HCT116 (cell line): ENCODE measurements around the gene NCKAP5L.

Experiments used
- ATF3 ChIP-seq: IDR thresholded peaks from 2 replicates; pipeline ENCODE4 v1.6.1; 2012
- EGR1 ChIP-seq: IDR thresholded peaks from 2 replicates; pipeline ENCODE4 v1.6.1; 2012; ENCODE audit warnings: low read depth
- EZH2 ChIP-seq: fragments of 200-600 bp; sonication (generic); IDR thresholded peaks from 2 replicates; pipeline ENCODE4 v1.6.1; 2017; ENCODE audit warnings: antibody characterized with exemption, mixed run types
- EZH2phosphoT487 ChIP-seq: fragments of 200-600 bp; IDR thresholded peaks from 2 replicates; pipeline ENCODE4 v1.6.1; 2018; ENCODE audit warnings: antibody characterized with exemption, borderline replicate concordance
- JUND ChIP-seq: IDR thresholded peaks from 2 replicates; pipeline ENCODE4 v1.6.1; 2012
- MAX ChIP-seq: IDR thresholded peaks from 2 replicates; pipeline ENCODE4 v1.6.1; 2012
- POLR2A ChIP-seq: IDR thresholded peaks from 2 replicates; pipeline ENCODE4 v1.7.0; 2011; ENCODE audit warnings: borderline replicate concordance; ENCODE audit not compliant: insufficient read depth, insufficient read length; ENCODE audit errors: extremely low read depth
- RAD21 ChIP-seq: IDR thresholded peaks from 2 replicates; pipeline ENCODE4 v1.6.1; 2012; ENCODE audit warnings: low read depth, mild to moderate bottlenecking
- REST ChIP-seq: IDR thresholded peaks from 2 replicates; pipeline ENCODE4 v1.6.1; 2012; ENCODE audit warnings: low read depth
- SIN3A ChIP-seq: IDR thresholded peaks from 2 replicates; pipeline ENCODE4 v1.6.1; 2012; ENCODE audit warnings: low read depth
- SRF ChIP-seq: IDR thresholded peaks from 2 replicates; pipeline ENCODE4 v1.6.1; 2012; ENCODE audit warnings: low read depth
- TCF7L2 ChIP-seq: IDR thresholded peaks from 2 replicates; pipeline ENCODE4 v1.7.0; 2011; ENCODE audit warnings: borderline replicate concordance, inconsistent platforms; ENCODE audit not compliant: insufficient read depth, insufficient read length; ENCODE audit errors: extremely low read depth
- ZNF274 ChIP-seq: fragments of 200-500 bp; sonication (Bioruptor generic); IDR thresholded peaks from 2 replicates; pipeline ENCODE4 v1.6.1; 2014; ENCODE audit warnings: mild to moderate bottlenecking, low read depth, low read length, inconsistent platforms
- TF ChIP-seq, protein P1 (sequence below), 3 experiments: fragments of 200-600 bp in 1 of 3; sonication (generic) in 1 of 3; IDR thresholded peaks in 2 of 3; conservative IDR thresholded peaks in 1 of 3; 2 replicates each; pipeline ENCODE4 v1.5.1; 2012 to 2017; ENCODE audit warnings: low read depth in 2 of 3, low read length in 2 of 3, antibody characterized with exemption in 1 of 3, borderline replicate concordance in 1 of 3, control low read depth in 1 of 3, mild to moderate bottlenecking in 1 of 3, mixed read lengths in 1 of 3, mixed run types in 1 of 3, moderate library complexity in 1 of 3; ENCODE audit not compliant: insufficient read depth in 1 of 3

GRCh38 chr12:49868449-49868848 is 40.2 kb upstream of the NCKAP5L start:
- no peak for TF ChIP-seq REST
- TF ChIP-seq, protein P1, sequence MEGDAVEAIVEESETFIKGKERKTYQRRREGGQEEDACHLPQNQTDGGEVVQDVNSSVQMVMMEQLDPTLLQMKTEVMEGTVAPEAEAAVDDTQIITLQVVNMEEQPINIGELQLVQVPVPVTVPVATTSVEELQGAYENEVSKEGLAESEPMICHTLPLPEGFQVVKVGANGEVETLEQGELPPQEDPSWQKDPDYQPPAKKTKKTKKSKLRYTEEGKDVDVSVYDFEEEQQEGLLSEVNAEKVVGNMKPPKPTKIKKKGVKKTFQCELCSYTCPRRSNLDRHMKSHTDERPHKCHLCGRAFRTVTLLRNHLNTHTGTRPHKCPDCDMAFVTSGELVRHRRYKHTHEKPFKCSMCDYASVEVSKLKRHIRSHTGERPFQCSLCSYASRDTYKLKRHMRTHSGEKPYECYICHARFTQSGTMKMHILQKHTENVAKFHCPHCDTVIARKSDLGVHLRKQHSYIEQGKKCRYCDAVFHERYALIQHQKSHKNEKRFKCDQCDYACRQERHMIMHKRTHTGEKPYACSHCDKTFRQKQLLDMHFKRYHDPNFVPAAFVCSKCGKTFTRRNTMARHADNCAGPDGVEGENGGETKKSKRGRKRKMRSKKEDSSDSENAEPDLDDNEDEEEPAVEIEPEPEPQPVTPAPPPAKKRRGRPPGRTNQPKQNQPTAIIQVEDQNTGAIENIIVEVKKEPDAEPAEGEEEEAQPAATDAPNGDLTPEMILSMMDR (IDR thresholded peaks at IDR 0.05 in 2 of 3, conservative IDR thresholded peaks at IDR 0.05 in 1 of 3; ENCODE audit: borderline replicate concordance in 1 of 3, insufficient read depth in 1 of 3, low read depth in 2 of 3, low read length in 2 of 3), result no peak
- no peak for TF ChIP-seq ATF3
- TF ChIP-seq SIN3A, result no peak
- no peak for TF ChIP-seq EZH2
- no peak for TF ChIP-seq EGR1
- TF ChIP-seq SRF, result no peak
- no peak for TF ChIP-seq ZNF274
- no peak for TF ChIP-seq POLR2A
- no peak for TF ChIP-seq RAD21
- TF ChIP-seq MAX, result no peak
- TF ChIP-seq JUND, result no peak
- no peak for TF ChIP-seq EZH2phosphoT487
- no peak for TF ChIP-seq TCF7L2
